ENCODE results near the gene SLC30A3. TPM values are rescaled to one million over a fixed set of nuclear protein-coding genes. Genes with fewer than 3 reads are reported as not detected.

The SLC30A3 gene
- total RNA-seq (0.10 TPM), polyA plus RNA-seq (under 1 TPM in 1 of 4 donors, not detected in 3; 0.05 TPM)

GRCh38 chr2:27262379-27263286 lies at the start of gene SLC30A3:
Gene SLC30A3, minus strand, starts transcription at chr2:27263047. Its CDS starts 141 bp downstream, at chr2:27262906.
- Mint-ChIP-seq H3K4me3 (peak within 1 kb of the TSS; percentile 85 to 96 (median 91)), H3K4me1 (peaks cover 0 to 30% (median 13%) of the 10 kb centered on the region in 4 donors), H3K27me3 (peaks cover 56% of the 10 kb centered on the region), H3K9me3 (peaks cover 0 to 3% (median 0%) of the 10 kb centered on the region in 7 donors), H3K36me3 (peaks cover 3% of the 10 kb centered on the region), H3K27ac (peak within 1 kb of the TSS in 1 of 3 donors; percentile 85)
- Histone ChIP-seq H3K27me3 (ENCODE audit: control insufficient read depth, insufficient read depth, low read length) (peaks cover 33% of the 10 kb centered on the region), H3K27ac (ENCODE audit: insufficient read depth, low read length, poor library complexity, severe bottlenecking) (no peak within 1 kb of the TSS), H3K4me1 (ENCODE audit: control insufficient read depth, insufficient read depth, low read length, poor library complexity, severe bottlenecking) (peaks cover 37% of the 10 kb centered on the region), H3K9me3 (ENCODE audit: control insufficient read depth in 2 of 2, low read length in 2 of 2) (no peaks in the 10 kb centered on the region), H3K4me3 (ENCODE audit: low read depth, low read length) (no peak within 1 kb of the TSS), H3K36me3 (ENCODE audit: control insufficient read depth, insufficient read depth, low read length) (no peaks in the 10 kb centered on the region)
- ATAC-seq (ENCODE audit: low read depth in 2 of 2): peak; percentile 44 to 50
- DNase-seq: peak; percentile 25 to 76 (median 59)

- peaks cover 7% of the 10 kb centered on the region for H3K4me1 ChIP-seq (ENCODE audit: control insufficient read depth, insufficient read depth, low read length, poor library complexity, severe bottlenecking)
- ATAC-seq (ENCODE audit: low read depth in 2 of 2) (no peak), DNase-seq (no peak)
- no peak overlapping the region for H3K4me3 ChIP-seq (ENCODE audit: low read depth, low read length)
- Mint-ChIP-seq H3K27me3 (no peaks in the 10 kb centered on the region), H3K27ac (no peak overlapping the region), H3K36me3 (peaks cover 30% of the 10 kb centered on the region), H3K4me3 (no peak overlapping the region), H3K4me1 (peaks cover 0 to 10% (median 3%) of the 10 kb centered on the region in 4 donors), H3K9me3 (no peaks in the 10 kb centered on the region)
- H3K36me3 ChIP-seq (ENCODE audit: control insufficient read depth, insufficient read depth, low read length): peaks cover 4% of the 10 kb centered on the region
- no peak overlapping the region for H3K27ac ChIP-seq (ENCODE audit: insufficient read depth, low read length, poor library complexity, severe bottlenecking)
- no peaks in the 10 kb centered on the region for H3K9me3 ChIP-seq (ENCODE audit: control insufficient read depth in 2 of 2, low read length in 2 of 2)
- no peaks in the 10 kb centered on the region for H3K27me3 ChIP-seq (ENCODE audit: control insufficient read depth, insufficient read depth, low read length)
Measured at GRCh38 chr2:27312152-27312551, 49.3 kb upstream of the SLC30A3 start.

- peaks cover 27% of the 10 kb centered on the region for H3K36me3 Mint-ChIP-seq
- H3K4me1 Mint-ChIP-seq: peaks cover 0 to 13% (median 3%) of the 10 kb centered on the region in 4 donors
- Histone ChIP-seq H3K4me1 (ENCODE audit: control insufficient read depth, insufficient read depth, low read length, poor library complexity, severe bottlenecking) (peaks cover 18% of the 10 kb centered on the region), H3K27ac (ENCODE audit: insufficient read depth, low read length, poor library complexity, severe bottlenecking) (no peak overlapping the region), H3K27me3 (ENCODE audit: control insufficient read depth, insufficient read depth, low read length) (no peaks in the 10 kb centered on the region), H3K4me3 (ENCODE audit: low read depth, low read length) (no peak overlapping the region), H3K9me3 (ENCODE audit: control insufficient read depth in 2 of 2, low read length in 2 of 2) (no peaks in the 10 kb centered on the region), H3K36me3 (ENCODE audit: control insufficient read depth, insufficient read depth, low read length) (peaks cover 4% of the 10 kb centered on the region)
- peaks cover 9% of the 10 kb centered on the region for H3K27me3 Mint-ChIP-seq
- DNase-seq: no peak
- no peaks in the 10 kb centered on the region for H3K9me3 Mint-ChIP-seq
- H3K4me3 Mint-ChIP-seq: peak overlapping the region in 1 of 4 donors; percentile 54
- no peak overlapping the region for H3K27ac Mint-ChIP-seq
- ATAC-seq (ENCODE audit: low read depth in 2 of 2): no peak
Measured at GRCh38 chr2:27309651-27310050, 46.8 kb upstream of the SLC30A3 start.

- no peak within 1 kb of the TSS for H3K4me3 ChIP-seq (ENCODE audit: low read depth, low read length)
- peaks cover 27% of the 10 kb centered on the region for H3K36me3 Mint-ChIP-seq
- H3K9me3 Mint-ChIP-seq: no peaks in the 10 kb centered on the region
Measured at GRCh38 chr2:27308359-27308881, 45.6 kb upstream of the SLC30A3 start, which contains the start of gene UCN. Gene UCN, minus strand, starts transcription at chr2:27308445. Its CDS starts 550 bp downstream, at chr2:27307895.

GRCh38 chr2:27307545-27308358 lies 44.9 kb upstream of the SLC30A3 start:
- Mint-ChIP-seq H3K4me1 (peaks cover 2 to 15% (median 9%) of the 10 kb centered on the region in 4 donors), H3K27ac (no peak overlapping the region), H3K9me3 (no peaks in the 10 kb centered on the region), H3K36me3 (peaks cover 27% of the 10 kb centered on the region), H3K27me3 (peaks cover 19% of the 10 kb centered on the region), H3K4me3 (peak overlapping the region in 1 of 4 donors; percentile 67)
- Histone ChIP-seq H3K4me3 (ENCODE audit: low read depth, low read length) (no peak overlapping the region), H3K9me3 (ENCODE audit: control insufficient read depth in 2 of 2, low read length in 2 of 2) (no peaks in the 10 kb centered on the region), H3K27ac (ENCODE audit: insufficient read depth, low read length, poor library complexity, severe bottlenecking) (no peak overlapping the region), H3K36me3 (ENCODE audit: control insufficient read depth, insufficient read depth, low read length) (peaks cover 4% of the 10 kb centered on the region), H3K27me3 (ENCODE audit: control insufficient read depth, insufficient read depth, low read length) (no peaks in the 10 kb centered on the region), H3K4me1 (ENCODE audit: control insufficient read depth, insufficient read depth, low read length, poor library complexity, severe bottlenecking) (peaks cover 18% of the 10 kb centered on the region)
- ATAC-seq (ENCODE audit: low read depth in 2 of 2) (no peak), DNase-seq (no peak)

More at GRCh38 chr2:27308359-27308881, 45.6 kb upstream of the SLC30A3 start, which contains the start of gene UCN:
- Mint-ChIP-seq H3K27me3 (peaks cover 17% of the 10 kb centered on the region), H3K4me1 (peaks cover 0 to 13% (median 5%) of the 10 kb centered on the region in 4 donors), H3K4me3 (peak within 1 kb of the TSS in 2 of 4 donors; percentile 54 to 67), H3K27ac (no peak within 1 kb of the TSS)
- DNase-seq: no peak
- peaks cover 4% of the 10 kb centered on the region for H3K36me3 ChIP-seq (ENCODE audit: control insufficient read depth, insufficient read depth, low read length)
- H3K27me3 ChIP-seq (ENCODE audit: control insufficient read depth, insufficient read depth, low read length): no peaks in the 10 kb centered on the region
- peaks cover 18% of the 10 kb centered on the region for H3K4me1 ChIP-seq (ENCODE audit: control insufficient read depth, insufficient read depth, low read length, poor library complexity, severe bottlenecking)
- no peaks in the 10 kb centered on the region for H3K9me3 ChIP-seq (ENCODE audit: control insufficient read depth in 2 of 2, low read length in 2 of 2)
- H3K27ac ChIP-seq (ENCODE audit: insufficient read depth, low read length, poor library complexity, severe bottlenecking): no peak within 1 kb of the TSS
- ATAC-seq (ENCODE audit: low read depth in 2 of 2): no peak

GRCh38 chr2:27307287-27307544 lies 44.4 kb upstream of the SLC30A3 start:
- no peak for DNase-seq
- peaks cover 4% of the 10 kb centered on the region for H3K36me3 ChIP-seq (ENCODE audit: control insufficient read depth, insufficient read depth, low read length)
- H3K27ac ChIP-seq (ENCODE audit: insufficient read depth, low read length, poor library complexity, severe bottlenecking): no peak overlapping the region
- Mint-ChIP-seq H3K4me1 (peaks cover 3 to 16% (median 10%) of the 10 kb centered on the region in 4 donors), H3K27ac (no peak overlapping the region), H3K27me3 (peaks cover 19% of the 10 kb centered on the region), H3K4me3 (peak overlapping the region in 1 of 4 donors; percentile 67), H3K9me3 (no peaks in the 10 kb centered on the region), H3K36me3 (peaks cover 22% of the 10 kb centered on the region)
- peaks cover 18% of the 10 kb centered on the region for H3K4me1 ChIP-seq (ENCODE audit: control insufficient read depth, insufficient read depth, low read length, poor library complexity, severe bottlenecking)
- H3K27me3 ChIP-seq (ENCODE audit: control insufficient read depth, insufficient read depth, low read length): no peaks in the 10 kb centered on the region
- ATAC-seq (ENCODE audit: low read depth in 2 of 2): no peak
- H3K4me3 ChIP-seq (ENCODE audit: low read depth, low read length): no peak overlapping the region
- no peaks in the 10 kb centered on the region for H3K9me3 ChIP-seq (ENCODE audit: control insufficient read depth in 2 of 2, low read length in 2 of 2)

GRCh38 chr2:27306573-27307286 lies 43.9 kb upstream of the SLC30A3 start:
- no peaks in the 10 kb centered on the region for H3K27me3 ChIP-seq (ENCODE audit: control insufficient read depth, insufficient read depth, low read length)
- Mint-ChIP-seq H3K4me3 (peak overlapping the region in 3 of 4 donors; percentile 29 to 74 (median 73)), H3K27ac (no peak overlapping the region), H3K27me3 (peaks cover 19% of the 10 kb centered on the region), H3K4me1 (peaks cover 3 to 16% (median 10%) of the 10 kb centered on the region in 4 donors), H3K9me3 (no peaks in the 10 kb centered on the region), H3K36me3 (peaks cover 19% of the 10 kb centered on the region)
- no peak overlapping the region for H3K4me3 ChIP-seq (ENCODE audit: low read depth, low read length)
- ATAC-seq (ENCODE audit: low read depth in 2 of 2) (peak; percentile 21 to 33), DNase-seq (peak in 1 of 3 donors; percentile 40)
- H3K36me3 ChIP-seq (ENCODE audit: control insufficient read depth, insufficient read depth, low read length): peaks cover 4% of the 10 kb centered on the region
- peaks cover 18% of the 10 kb centered on the region for H3K4me1 ChIP-seq (ENCODE audit: control insufficient read depth, insufficient read depth, low read length, poor library complexity, severe bottlenecking)
- no peak overlapping the region for H3K27ac ChIP-seq (ENCODE audit: insufficient read depth, low read length, poor library complexity, severe bottlenecking)
- H3K9me3 ChIP-seq (ENCODE audit: control insufficient read depth in 2 of 2, low read length in 2 of 2): no peaks in the 10 kb centered on the region

Data from CD4-positive, CD25-positive, alpha-beta regulatory T cell (primary cell).